Endodermal cell (in vitro differentiated cells): ENCODE measurements around the gene CROCC2. TPM values are rescaled to one million over a fixed set of nuclear protein-coding genes. Genes with fewer than 3 reads are reported as not detected.

Experiments
- DNase-seq: peaks from one replicate; pipeline ENCODE4 v3.0.0-alpha.2; 2017
- H3K27ac ChIP-seq: 2 replicates; pipeline ENCODE4 v1.5.1; 2013; ENCODE audit warnings: mild to moderate bottlenecking, low read depth, low read length, moderate library complexity
- H3K27me3 ChIP-seq: 2 replicates; pipeline ENCODE4 v1.6.1; 2013; ENCODE audit warnings: mild to moderate bottlenecking, low read length, moderate library complexity; ENCODE audit not compliant: insufficient read depth, control insufficient read depth, poor library complexity, severe bottlenecking
- H3K36me3 ChIP-seq: 2 replicates; pipeline ENCODE4 v1.7.0; 2013; ENCODE audit warnings: mild to moderate bottlenecking, low read length, moderate library complexity; ENCODE audit not compliant: control insufficient read depth, insufficient read depth
- H3K4me1 ChIP-seq: one replicate; pipeline ENCODE4 v1.7.0; 2013; ENCODE audit warnings: low read length; ENCODE audit not compliant: control insufficient read depth, insufficient read depth
- H3K4me3 ChIP-seq: 2 replicates; pipeline ENCODE4 v1.5.1; 2013; ENCODE audit warnings: mild to moderate bottlenecking, low read length, moderate library complexity
- H3K9ac ChIP-seq: 2 replicates; pipeline ENCODE4 v1.6.1; 2013; ENCODE audit warnings: mild to moderate bottlenecking, low read length, moderate library complexity; ENCODE audit not compliant: poor library complexity, severe bottlenecking; ENCODE audit errors: extremely low read depth
- H3K9me3 ChIP-seq: 2 replicates; pipeline ENCODE4 v1.6.1; 2013; ENCODE audit warnings: mild to moderate bottlenecking, low read length, moderate library complexity; ENCODE audit not compliant: control insufficient read depth
- H3K27ac Mint-ChIP-seq: 2 replicates; pipeline ENCODE4 v1.8.0; 2020; ENCODE audit warnings: mixed read lengths
- H3K27me3 Mint-ChIP-seq: 2 replicates; pipeline ENCODE4 v1.8.0; 2021; ENCODE audit warnings: mild to moderate bottlenecking, mixed read lengths; ENCODE audit not compliant: insufficient read depth
- H3K36me3 Mint-ChIP-seq: 2 replicates; pipeline ENCODE4 v1.8.0; 2020; ENCODE audit warnings: low read depth, mixed read lengths
- H3K4me1 Mint-ChIP-seq: 2 replicates; pipeline ENCODE4 v1.8.0; 2020; ENCODE audit warnings: mixed read lengths
- H3K4me3 Mint-ChIP-seq: 2 replicates; pipeline ENCODE4 v1.8.0; 2020; ENCODE audit warnings: mild to moderate bottlenecking, moderate library complexity, mixed read lengths
- H3K9me3 Mint-ChIP-seq: 2 replicates; pipeline ENCODE4 v1.8.0; 2020; ENCODE audit warnings: mild to moderate bottlenecking, mixed read lengths
- CTCF ChIP-seq: fragments of 200-600 bp; sonication (generic); conservative IDR thresholded peaks from 2 replicates; pipeline ENCODE4 v1.5.0; 2021; ENCODE audit warnings: antibody characterized with exemption, mild to moderate bottlenecking
- WGBS, 2 experiments: methylation state at CpG; one replicate each; pipeline versions ENCODE4 v1.1.5 to v1.1.7; 2013; ENCODE audit warnings: missing lambda C conversion rate in 2 of 2, mixed read lengths in 1 of 2; ENCODE audit not compliant: insufficient coverage in 1 of 2, insufficient read length in 1 of 2; 5-methylcytosine and 5-hydroxymethylcytosine counted together
- total RNA-seq, 2 donors: library from RNA; stranded (reverse); fragmentation: NEBNext Ultra II Directional in 1 of 2; extraction: Animal tissue kit (Norgen Biotek cat#: 25700) in 1 of 2; gene quantifications; 2 replicates in 1 of 2; 3 replicates in 1 of 2; pipeline ENCODE4 v1.2.1, GENCODE V29; 2021

Gene CROCC2
- total RNA-seq, 2 donors from 2014 or later: not detected

DNA sequence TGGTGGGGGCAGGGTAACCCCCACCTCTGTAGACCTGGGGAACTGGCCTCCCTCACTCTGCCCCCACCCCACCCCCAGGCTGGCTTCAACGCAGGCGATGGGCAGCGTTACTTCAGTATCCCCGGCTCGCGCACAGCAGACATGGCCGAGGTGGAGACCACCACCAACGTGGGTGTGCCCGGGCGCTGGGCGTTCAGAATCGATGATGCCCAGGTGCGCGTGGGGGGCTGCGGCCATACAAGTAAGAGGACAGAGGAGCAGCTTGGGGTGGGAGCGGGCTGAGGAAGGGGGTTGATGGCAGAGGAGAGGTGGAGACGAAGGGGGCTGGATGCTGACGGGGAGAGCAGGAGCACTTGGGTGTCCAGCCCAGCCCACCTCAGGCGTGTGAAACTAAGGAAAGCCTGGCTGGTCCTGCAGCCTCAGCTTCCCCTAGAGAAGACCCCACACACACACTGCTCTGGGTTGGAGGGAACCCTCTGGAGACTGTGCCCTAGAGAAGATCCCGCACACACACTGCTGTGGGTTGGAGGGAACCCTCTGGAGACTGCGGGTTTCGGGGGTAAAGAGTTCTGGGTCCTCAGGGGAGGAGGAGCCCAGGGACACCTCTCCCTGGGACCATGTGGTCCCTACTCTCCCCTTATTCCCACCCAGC is 128.5 kb downstream of the CROCC2 start:
- DNase-seq: no peak
- H3K36me3 Mint-ChIP-seq: no peaks in the 10 kb centered on the region
- TF ChIP-seq CTCF: no peak
- H3K9me3 ChIP-seq: no peaks in the 10 kb centered on the region
- WGBS, 2 experiments: 93 to 96% methylated on average over 18 to 22 of the region's 22 CpGs
- H3K36me3 ChIP-seq: no peaks in the 10 kb centered on the region
- no peak overlapping the region for H3K9ac ChIP-seq
- no peaks in the 10 kb centered on the region for H3K9me3 Mint-ChIP-seq
- no peak overlapping the region for H3K4me3 Mint-ChIP-seq
- H3K27me3 ChIP-seq: peaks cover 38% of the 10 kb centered on the region
- peaks cover 6% of the 10 kb centered on the region for H3K4me1 ChIP-seq
- H3K27ac ChIP-seq: no peak overlapping the region
- peaks cover 39% of the 10 kb centered on the region for H3K27me3 Mint-ChIP-seq
- no peak overlapping the region for H3K27ac Mint-ChIP-seq
- no peak overlapping the region for H3K4me3 ChIP-seq
- H3K4me1 Mint-ChIP-seq: no peaks in the 10 kb centered on the region

GRCh38 chr2:241035142-241035817 is 129.1 kb downstream of the CROCC2 start:
- WGBS, 2 experiments: 61 to 69% methylated on average over 12 to 31 of the region's 31 CpGs
- H3K27ac Mint-ChIP-seq: no peak overlapping the region
- no peak overlapping the region for H3K4me3 ChIP-seq

DNA sequence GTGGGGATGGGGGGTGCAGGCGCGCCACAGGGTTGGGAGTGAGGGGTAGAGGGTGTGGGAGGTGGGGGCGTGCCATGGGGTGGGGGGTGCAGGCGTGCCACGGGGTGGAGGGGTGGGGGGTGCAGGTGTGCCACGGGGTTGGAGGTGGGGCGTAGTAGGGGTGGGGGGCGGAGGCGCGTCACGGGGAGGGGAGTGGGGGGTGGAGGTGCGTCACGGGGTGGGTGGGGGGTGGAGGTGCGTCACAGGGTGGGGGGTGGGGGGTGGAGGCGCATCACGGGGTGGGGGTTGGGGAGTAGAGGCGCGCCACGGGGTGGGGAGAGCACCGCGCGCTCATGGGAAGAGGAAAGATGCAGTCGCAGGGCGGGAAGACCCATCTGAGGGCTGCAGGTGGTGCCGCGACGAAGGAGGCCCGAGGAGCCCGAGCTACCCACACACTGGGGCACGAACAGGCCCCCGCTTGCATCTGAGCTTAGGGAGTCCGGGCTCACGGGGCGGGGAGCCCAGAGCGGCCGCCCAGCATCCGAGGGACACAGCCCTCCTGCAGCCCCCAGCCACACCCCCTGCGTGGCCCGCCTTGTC is 129.8 kb downstream of the CROCC2 start:
- 19% methylated on average over 23 of the region's 39 CpGs; no CpG with 5 or more reads in 1 of the 2 experiments for WGBS, 2 experiments
- no peaks in the 10 kb centered on the region for H3K36me3 ChIP-seq
- H3K27me3 ChIP-seq: peaks cover 38% of the 10 kb centered on the region
- DNase-seq: no peak
- Mint-ChIP-seq H3K36me3 (no peaks in the 10 kb centered on the region), H3K27ac (no peak overlapping the region), H3K4me1 (no peaks in the 10 kb centered on the region), H3K27me3 (peaks cover 41% of the 10 kb centered on the region), H3K4me3 (peak overlapping the region; percentile 17), H3K9me3 (no peaks in the 10 kb centered on the region)
- no peak overlapping the region for H3K9ac ChIP-seq
- H3K9me3 ChIP-seq: no peaks in the 10 kb centered on the region
- no peak overlapping the region for H3K27ac ChIP-seq
- peak overlapping the region; percentile 35 for H3K4me3 ChIP-seq
- TF ChIP-seq CTCF: no peak
- H3K4me1 ChIP-seq: peaks cover 6% of the 10 kb centered on the region

More at GRCh38 chr2:241035142-241035817, 129.1 kb downstream of the CROCC2 start:
- no peak overlapping the region for H3K9ac ChIP-seq
- no peaks in the 10 kb centered on the region for H3K9me3 ChIP-seq
- no peaks in the 10 kb centered on the region for H3K4me1 Mint-ChIP-seq
- H3K4me3 Mint-ChIP-seq: no peak overlapping the region
- H3K4me1 ChIP-seq: peaks cover 6% of the 10 kb centered on the region
- peaks cover 41% of the 10 kb centered on the region for H3K27me3 Mint-ChIP-seq
- no peak for TF ChIP-seq CTCF
- peaks cover 38% of the 10 kb centered on the region for H3K27me3 ChIP-seq
- DNase-seq: peak; percentile 77
- no peaks in the 10 kb centered on the region for H3K9me3 Mint-ChIP-seq
- no peaks in the 10 kb centered on the region for H3K36me3 ChIP-seq
- no peak overlapping the region for H3K27ac ChIP-seq
- H3K36me3 Mint-ChIP-seq: no peaks in the 10 kb centered on the region
